ENCODE results near the gene ZNF143.

Gene ZNF143

DNA sequence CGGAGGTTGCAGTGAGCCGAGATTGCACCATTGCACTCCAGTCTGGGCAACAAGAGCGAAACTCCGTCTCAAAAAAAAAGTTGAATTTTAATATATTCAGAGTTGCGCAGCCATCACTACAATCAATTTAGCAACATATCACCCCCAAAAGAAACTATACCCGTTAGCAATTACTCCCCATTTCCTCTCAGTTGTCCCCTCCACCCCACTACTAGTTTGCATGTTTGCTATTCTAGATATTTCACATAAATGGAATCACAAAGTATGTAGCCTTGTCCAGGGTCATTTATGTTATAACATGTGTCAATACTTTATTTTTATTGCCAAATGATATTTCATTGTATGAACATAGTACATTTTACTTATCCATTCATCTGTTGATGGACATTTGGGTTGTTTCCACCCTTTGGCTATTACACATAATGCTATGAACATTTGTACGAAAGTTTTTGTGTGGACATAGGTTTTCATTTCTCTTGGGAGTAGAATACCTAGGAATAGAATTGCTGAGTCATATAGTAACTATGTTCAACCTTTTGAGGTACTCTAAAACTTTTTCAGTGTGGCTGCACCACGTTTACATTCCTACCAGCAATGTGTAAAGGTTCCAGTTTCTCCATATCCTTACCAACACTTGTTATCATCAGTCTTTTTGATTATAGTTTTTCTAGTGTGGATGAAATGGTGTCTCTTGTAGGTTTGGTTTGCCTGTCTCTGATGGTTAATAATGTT lies 2.2 kb downstream of the ZNF143 start:
- Histone ChIP-seq H3K4me3 (ENCODE audit: low read depth in 1 of 2, low read length in 1 of 2) (no peak overlapping the region), H3K27ac (no peak overlapping the region), H3K36me3 (peaks cover 9% of the 10 kb centered on the region), H3K4me1 (ENCODE audit: control insufficient read depth in 1 of 2, insufficient read depth in 1 of 2, low read depth in 1 of 2, low read length in 1 of 2) (peaks cover 26 to 30% of the 10 kb centered on the region in 2 experiments), H3K27me3 (no peaks in the 10 kb centered on the region), H3K9me3 (no peaks in the 10 kb centered on the region)
- no peak for TF ChIP-seq CTCF (IDR thresholded peaks at IDR 0.05)

- Histone ChIP-seq H3K27ac (no peak overlapping the region), H3K4me1 (ENCODE audit: control insufficient read depth in 1 of 2, insufficient read depth in 1 of 2, low read depth in 1 of 2, low read length in 1 of 2) (no peaks in the 10 kb centered on the region), H3K9me3 (no peaks in the 10 kb centered on the region), H3K27me3 (no peaks in the 10 kb centered on the region), H3K4me3 (ENCODE audit: low read depth in 1 of 2, low read length in 1 of 2) (no peak overlapping the region), H3K36me3 (peaks cover 57% of the 10 kb centered on the region)
- no peak for TF ChIP-seq CTCF (IDR thresholded peaks at IDR 0.05)
These were observed 10.0 kb downstream of the ZNF143 start for GRCh38 chr11:9470765-9471164.

DNA sequence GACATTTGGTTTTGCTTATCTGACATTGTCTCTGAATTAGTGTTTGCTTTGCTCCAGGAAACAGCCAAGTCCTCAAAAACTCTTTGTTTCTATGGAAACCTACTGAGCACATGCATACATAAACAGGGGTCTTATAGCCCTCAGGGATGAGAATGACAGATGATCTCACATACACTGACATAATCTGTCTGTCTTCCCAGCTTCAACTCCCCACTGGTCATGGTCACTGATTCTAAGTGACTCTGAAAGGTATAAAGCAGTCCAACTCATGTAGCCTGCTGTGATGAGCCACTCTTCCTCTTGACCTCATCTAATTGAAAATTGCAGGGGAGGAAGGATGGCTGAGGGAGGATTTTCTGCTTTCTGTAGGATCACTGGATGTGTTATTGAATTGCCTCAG lies 12.6 kb downstream of the ZNF143 start:
- no peak overlapping the region for H3K27ac ChIP-seq
- no peak for TF ChIP-seq CTCF (IDR thresholded peaks at IDR 0.05)
- H3K4me3 ChIP-seq (ENCODE audit: low read depth in 1 of 2, low read length in 1 of 2) = no peak overlapping the region
- H3K4me1 ChIP-seq (ENCODE audit: control insufficient read depth in 1 of 2, insufficient read depth in 1 of 2, low read depth in 1 of 2, low read length in 1 of 2) = no peaks in the 10 kb centered on the region
- peaks cover 71% of the 10 kb centered on the region for H3K36me3 ChIP-seq
- no peaks in the 10 kb centered on the region for H3K9me3 ChIP-seq
- no peaks in the 10 kb centered on the region for H3K27me3 ChIP-seq

- Histone ChIP-seq H3K4me1 (ENCODE audit: control insufficient read depth in 1 of 2, insufficient read depth in 1 of 2, low read depth in 1 of 2, low read length in 1 of 2) (no peaks in the 10 kb centered on the region), H3K36me3 (peaks cover 91% of the 10 kb centered on the region), H3K4me3 (ENCODE audit: low read depth in 1 of 2, low read length in 1 of 2) (no peak overlapping the region), H3K27ac (no peak overlapping the region), H3K27me3 (no peaks in the 10 kb centered on the region), H3K9me3 (no peaks in the 10 kb centered on the region)
- no peak for TF ChIP-seq CTCF (IDR thresholded peaks at IDR 0.05)
These were observed 19.1 kb downstream of the ZNF143 start for GRCh38 chr11:9479899-9480298.

GRCh38 chr11:9489080-9489765 lies 28.4 kb downstream of the ZNF143 start:
- no peak overlapping the region for H3K4me3 ChIP-seq (ENCODE audit: low read depth in 1 of 2, low read length in 1 of 2)
- no peaks in the 10 kb centered on the region for H3K27me3 ChIP-seq
- H3K4me1 ChIP-seq (ENCODE audit: control insufficient read depth in 1 of 2, insufficient read depth in 1 of 2, low read depth in 1 of 2, low read length in 1 of 2) = no peaks in the 10 kb centered on the region
- H3K27ac ChIP-seq = no peak overlapping the region
- no peaks in the 10 kb centered on the region for H3K9me3 ChIP-seq
- peaks cover 74% of the 10 kb centered on the region for H3K36me3 ChIP-seq
- no peak for TF ChIP-seq CTCF (IDR thresholded peaks at IDR 0.05)

All from neutrophil (primary cell).